ENCODE measurements around the gene ETFB. TPM values are rescaled to one million over a fixed set of nuclear protein-coding genes. Genes with fewer than 3 reads are reported as not detected.

ETFB gene
- total RNA-seq, 1 donor from 2014 or later: 530 TPM

DNA sequence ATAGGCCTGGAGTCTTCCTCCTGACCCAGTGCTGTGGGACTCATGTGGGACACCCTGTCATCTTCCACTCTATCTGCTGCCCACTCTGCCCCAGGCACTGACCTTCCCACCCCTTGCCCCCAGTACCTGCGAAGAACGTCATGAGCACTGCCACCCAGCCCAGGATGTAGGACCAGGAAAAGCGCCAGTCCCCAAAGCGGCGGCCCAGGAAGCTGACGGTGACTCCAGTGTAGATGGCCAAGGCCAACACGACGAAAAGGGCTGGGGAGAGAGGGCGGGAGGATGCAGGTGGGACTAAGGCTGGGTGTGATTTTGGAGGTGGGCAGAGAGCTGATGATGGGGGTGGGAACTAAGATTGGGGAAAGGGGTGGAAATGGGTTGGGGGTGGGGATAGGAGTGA is 14.2 kb upstream of the ETFB start:
- intact Hi-C loops (cut with DNase I): no loop called here
- ATAC-seq (ENCODE audit: poor library complexity) (no peak), DNase-seq (no peak)

DNA sequence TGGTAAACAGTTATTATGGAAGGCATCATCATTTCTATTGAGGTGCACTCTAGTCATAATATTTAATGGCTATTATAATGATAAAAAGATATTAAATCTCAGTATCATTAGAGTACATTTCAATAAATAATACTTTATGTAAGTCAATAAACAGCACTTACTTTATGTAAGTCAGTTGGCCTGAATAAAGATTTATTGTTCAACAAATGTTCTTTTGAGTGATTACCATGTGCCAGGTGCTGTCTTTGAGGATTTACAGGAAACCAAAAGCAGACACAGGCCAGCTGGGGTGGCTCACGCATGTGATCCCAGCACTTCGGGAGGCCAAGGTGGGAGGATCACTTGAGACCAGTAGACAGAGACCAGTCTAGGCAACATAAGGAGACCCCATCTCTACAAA is 11.2 kb upstream of the ETFB start:
- ATAC-seq (ENCODE audit: poor library complexity) (no peak), DNase-seq (no peak)
- intact Hi-C loops (cut with DNase I): no loop called here

DNA sequence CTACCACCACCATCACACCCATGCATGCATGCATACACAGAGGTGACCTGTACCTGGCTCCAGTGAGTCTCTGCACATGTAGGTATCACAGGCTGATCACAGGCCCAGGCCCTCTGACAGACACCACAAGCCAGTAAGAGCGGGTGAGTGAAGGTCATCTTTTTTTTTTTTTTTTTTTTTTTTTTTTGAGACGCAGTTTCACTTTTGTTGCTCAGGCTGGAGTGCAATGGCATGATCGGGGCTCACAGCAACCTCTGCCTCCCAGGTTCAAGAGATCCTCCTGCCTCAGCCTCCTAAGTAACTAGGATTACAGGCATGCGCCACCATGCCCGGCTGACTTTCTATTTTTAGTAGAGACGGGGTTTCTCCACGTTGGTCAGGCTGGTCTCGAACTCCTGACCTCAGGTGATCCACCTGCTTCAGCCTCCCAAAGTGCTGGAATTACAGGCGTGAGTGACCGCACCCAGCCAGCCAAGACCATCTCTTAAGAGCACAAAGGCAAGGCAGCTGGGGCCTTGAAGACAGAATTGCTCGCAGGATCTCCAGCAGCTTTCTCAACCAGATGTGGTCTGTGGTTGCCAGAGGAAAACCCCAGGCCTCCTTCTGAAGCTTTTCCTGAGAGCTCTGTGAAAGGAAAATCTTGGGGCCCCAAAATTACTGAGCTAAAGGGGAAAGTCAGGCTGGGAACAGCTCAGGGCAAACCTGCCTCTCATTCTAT is 9.5 kb upstream of the ETFB start:
- DNase-seq (peak; percentile 8), ATAC-seq (ENCODE audit: poor library complexity) (no peak)
- intact Hi-C loops (cut with DNase I): no loop called here

DNA sequence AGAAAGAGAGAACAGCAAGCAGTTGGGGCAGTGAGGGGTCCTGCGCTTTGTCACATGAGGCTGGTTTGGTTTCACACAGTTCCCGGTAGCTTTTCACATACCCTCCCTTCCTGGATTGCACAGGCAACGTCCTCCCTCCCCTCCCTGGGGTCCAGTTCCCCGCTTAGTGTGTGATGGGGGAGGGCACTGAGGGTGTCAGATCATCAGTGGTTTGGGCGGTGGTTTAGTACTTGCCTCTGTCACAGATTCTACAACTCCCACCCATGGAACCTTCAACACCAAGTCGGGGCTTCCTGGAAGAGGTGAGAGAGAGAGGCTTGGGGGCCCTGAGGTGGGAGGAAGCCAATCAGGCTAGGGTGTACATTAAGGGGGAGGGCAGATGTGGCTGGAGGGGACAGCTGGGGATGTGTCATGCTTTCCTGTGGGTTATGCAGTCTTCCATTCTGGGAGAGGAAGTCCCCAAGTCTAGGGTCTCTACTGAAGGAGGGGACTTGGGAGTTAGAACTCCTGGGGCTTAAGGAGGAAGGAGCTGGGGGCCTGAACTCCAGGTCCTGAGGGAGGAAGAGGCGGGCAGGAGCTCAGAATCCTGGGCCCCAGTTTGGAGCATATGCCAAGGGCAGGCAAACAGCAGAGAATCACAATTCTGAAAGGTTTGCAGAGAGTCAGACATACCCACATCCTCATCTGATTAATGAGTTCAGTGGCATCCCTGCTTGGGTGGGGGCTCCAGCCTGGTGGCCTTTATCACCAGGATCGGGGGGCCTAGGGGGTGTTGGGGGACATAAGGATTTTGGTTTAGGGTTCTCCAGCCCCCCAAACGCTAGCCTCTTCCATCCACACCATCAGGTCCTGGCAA is 6.7 kb upstream of the ETFB start, which contains the start of gene NKG7:
Gene NKG7 (minus strand): TSS at position 6 of the 856 bp plus-strand sequence. CDS start 119 bp downstream, outside the sequence.
- intact Hi-C loops (cut with DNase I): no loop called here
- DNase-seq: peak; percentile 31
- no peak for ATAC-seq (ENCODE audit: poor library complexity)

DNA sequence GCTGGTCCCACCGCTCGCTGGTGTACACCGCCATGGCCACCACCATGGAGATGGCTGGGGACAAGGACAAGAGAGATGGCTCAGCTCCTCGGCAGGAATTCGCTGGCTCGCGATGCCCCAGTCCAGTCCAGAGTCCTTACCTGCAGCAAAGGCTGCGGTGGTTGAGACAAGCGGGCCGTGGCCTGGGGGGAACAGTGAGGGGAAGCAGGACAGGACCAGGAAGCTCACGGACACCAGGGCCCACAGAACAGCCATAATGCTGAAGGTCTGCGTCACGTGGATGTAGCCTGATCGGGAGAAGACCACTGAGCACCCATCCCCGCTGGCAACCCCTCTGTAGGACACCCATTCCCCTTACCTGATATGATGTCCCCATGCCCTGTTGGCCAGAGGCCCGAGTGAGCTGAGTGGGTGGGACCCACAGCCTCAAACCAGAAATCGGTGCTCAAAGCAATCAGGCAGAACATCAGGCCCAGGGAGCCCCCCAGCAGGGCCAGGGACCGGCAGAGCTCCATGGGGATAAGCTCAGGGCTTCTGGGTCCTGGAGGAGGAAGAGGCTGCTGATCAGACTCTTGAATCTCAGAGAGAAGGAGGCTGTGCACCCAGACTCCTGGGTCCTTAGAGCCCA is 5.9 kb upstream of the ETFB start:
- peak; percentile 33 for DNase-seq

DNA sequence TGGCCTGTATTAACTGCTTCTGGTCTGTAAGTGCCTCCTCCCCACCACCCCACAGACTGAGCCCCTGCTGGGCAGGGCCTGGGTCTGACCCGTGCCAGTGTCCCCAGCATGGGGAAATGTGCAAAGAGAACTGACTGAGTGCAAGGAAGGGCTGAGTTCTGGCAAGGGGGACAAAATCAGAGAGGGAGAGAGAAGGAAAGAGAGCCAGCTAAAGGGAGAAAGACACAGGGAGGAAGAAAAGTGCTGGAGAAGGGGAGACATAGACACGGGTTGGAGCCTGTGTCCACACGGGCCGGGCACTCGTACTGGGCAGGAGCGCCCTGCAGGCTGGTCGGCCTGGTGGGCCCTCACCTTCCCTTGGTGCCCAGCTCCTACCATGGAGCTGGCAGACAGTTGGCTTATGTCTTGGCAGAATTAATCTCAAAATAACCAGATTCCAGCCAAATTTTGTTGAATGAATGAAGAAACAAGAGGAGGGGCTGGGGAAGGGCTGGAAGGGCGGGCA is 5.0 kb upstream of the ETFB start:
- ATAC-seq (ENCODE audit: poor library complexity) (no peak), DNase-seq (peak; percentile 11)
- intact Hi-C loops (cut with DNase I): no loop called here

More for the DNA sequence above, 5.9 kb upstream of the ETFB start:
- ATAC-seq (ENCODE audit: poor library complexity): no peak
- intact Hi-C loops (cut with DNase I): no loop called here

DNA sequence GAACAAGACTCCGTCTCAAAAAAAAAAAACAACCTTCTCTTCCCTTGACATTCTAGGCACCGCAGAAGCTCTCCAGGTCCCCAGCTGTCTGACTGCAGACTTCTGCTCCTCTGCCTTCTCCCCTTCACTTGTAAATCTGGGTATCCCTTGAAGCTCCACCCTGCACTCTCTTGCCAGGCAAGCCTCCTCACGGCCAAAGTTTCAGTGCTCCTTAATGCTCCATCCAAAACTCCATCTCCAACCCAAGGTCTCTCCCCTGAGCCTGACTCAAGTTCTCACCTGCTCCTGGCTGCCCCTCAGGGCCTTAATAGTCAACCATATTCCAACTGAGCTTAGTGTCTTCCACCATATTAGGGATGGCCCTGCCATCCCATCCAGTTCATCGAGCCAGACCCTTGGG is 4.0 kb upstream of the ETFB start:
- intact Hi-C loops (cut with DNase I): no loop called here
- DNase-seq (peak; percentile 9), ATAC-seq (ENCODE audit: poor library complexity) (no peak)

DNA sequence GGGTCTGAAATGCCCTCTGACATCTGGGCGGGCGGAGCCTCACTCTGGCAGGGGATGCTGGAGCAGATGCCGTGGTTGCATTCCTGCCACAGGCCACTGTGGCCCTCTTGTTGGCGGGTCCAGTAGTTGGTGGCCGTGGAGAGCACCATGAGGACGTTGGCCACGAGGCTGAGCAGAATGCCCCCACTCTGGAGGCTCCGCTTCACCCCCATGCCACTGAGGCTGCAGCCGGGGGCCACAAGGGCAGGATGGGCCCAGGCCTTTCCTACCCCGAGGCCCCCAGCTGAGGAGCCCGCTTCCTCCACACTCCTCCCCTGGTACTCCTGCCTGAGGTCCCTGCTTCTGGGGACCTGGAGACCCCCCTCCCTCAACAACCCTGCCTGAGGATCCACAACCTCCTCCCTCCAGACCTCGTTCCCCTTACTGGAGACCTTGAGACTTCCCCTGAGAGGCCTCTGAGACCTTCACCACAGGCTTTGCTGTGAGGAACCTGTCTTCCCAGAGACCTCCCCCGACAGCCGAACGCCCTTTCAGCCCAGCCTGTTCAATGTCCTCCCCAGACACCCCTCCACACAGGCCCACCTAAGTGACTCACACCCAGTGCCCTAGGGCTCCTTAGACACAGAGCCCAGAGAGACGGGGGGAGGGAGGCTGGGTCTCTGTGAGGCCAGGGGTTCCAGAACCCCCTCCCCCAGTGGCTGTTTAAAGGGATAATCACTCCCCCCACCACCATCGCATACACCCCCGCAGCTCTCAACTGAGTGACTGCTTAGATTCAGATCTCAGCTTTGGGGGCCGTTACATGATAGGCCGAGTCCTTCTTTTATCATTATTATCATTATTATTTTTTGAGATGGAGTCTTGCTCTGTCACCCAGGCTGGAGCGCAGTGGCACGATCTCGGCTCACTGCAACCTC is 2.4 kb upstream of the ETFB start, which contains the start of gene CLDND2:
Gene CLDND2 (minus strand): TSS at position 638 of the 917 bp plus-strand sequence. CDS start 426 bp downstream, at position 212.
- ATAC-seq (ENCODE audit: poor library complexity) (no peak), DNase-seq (peak; percentile 36)
- intact Hi-C loops (cut with DNase I): no loop called here

DNA sequence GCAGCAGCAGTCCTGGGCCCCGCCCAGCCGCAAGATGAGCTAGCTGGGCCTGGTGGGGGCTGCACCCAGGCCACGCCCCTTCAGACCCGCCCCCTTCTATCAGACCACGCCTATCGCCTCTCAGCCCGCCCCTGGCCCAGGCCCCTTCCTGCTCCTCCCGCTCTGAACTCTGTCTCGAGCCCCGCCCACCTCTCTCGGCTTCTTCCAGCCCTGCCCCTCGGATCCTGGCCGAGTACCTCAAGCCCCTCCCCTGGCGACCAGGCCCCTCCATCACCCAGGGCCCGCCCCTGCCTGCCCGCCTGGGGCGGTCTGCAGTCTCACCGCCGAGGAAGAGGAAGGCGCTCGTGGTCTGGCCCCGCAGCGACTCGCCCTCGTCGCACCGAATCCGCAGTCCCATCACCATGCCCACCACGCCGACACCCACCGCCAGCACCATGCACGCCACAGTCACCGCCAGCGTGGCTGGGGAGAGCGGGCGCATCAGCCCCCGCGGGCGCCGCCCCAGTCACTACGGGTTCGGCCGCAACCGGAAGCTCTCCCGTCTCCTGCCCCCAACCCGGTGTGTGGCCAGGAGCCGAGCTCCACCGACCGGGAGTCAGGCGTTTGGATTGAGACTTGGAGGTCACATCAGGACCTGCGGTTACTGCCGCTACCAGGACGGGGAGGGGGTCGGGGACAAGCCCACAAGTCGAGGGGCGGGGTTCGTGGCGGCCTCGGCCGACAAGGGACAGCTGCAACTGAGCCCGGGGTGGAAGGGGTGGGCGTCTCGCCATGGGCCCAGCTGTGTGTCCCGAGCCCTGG is 1.6 kb upstream of the ETFB start:
- DNase-seq (peak; percentile 100), ATAC-seq (ENCODE audit: poor library complexity) (peak; percentile 88)
- intact Hi-C loops (cut with DNase I): no loop called here

DNA sequence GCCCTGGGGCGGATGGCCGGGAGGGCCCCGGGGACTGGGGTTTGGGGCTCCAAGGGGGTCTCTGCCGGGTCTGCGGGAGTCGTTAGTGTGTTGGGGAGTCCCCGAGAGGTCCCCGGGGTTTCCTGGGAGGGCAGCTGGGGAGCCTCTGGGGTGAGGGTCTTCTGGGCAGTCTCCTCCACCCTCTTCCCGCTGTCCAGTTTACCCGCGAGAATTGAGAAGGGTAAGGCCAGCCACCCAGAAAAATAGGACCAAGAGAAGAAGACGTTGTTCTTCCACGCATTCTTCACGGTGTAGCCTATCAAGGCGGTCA is 1.0 kb upstream of the ETFB start:
- intact Hi-C loops (cut with DNase I): no loop called here
- DNase-seq (no peak), ATAC-seq (ENCODE audit: poor library complexity) (no peak)

DNA sequence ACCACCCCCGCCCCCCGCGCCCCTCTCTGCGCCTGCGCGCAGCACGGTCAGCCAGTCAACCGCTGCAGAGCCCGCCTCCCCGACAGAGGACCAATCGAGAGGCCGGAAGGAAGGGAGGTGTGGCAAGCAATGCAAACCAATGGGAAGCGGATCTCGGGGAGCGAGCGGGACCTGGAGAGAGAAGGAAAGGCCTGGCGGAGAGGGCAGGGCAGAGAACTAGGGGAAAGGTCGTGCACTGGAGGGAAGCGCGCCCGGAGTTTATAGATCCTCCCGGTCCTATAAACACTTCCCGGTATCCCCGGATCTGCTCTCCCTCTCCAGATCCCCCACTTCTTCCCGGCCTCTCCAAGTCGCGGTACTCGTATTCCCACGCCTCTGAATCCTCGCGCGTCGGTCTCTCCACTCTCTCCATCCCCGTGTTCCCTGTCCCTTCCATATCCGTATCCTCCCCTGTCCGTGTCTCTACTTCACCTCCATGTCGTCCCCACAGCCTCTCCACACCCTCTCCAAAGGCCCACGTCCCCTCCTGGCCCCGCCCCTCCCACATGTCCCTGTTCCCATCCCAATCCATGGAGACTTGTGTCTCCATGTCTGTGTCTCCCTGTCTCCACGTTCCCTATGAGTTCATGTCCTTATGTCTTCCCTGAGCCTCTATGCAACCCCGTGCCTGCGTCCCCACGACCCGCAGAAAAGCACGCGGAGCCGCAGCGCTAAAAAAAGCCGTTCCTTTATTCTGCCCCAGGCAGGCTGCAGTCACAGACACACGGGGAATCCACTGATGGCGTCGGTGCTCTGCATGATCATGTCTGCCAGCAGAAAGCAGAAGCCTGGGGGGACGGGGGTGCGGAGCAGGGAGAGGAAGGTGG is 434 bp upstream of the ETFB start:
- intact Hi-C loops (cut with DNase I): no loop called here
- DNase-seq (peak; percentile 99), ATAC-seq (ENCODE audit: poor library complexity) (peak; percentile 79)

DNA sequence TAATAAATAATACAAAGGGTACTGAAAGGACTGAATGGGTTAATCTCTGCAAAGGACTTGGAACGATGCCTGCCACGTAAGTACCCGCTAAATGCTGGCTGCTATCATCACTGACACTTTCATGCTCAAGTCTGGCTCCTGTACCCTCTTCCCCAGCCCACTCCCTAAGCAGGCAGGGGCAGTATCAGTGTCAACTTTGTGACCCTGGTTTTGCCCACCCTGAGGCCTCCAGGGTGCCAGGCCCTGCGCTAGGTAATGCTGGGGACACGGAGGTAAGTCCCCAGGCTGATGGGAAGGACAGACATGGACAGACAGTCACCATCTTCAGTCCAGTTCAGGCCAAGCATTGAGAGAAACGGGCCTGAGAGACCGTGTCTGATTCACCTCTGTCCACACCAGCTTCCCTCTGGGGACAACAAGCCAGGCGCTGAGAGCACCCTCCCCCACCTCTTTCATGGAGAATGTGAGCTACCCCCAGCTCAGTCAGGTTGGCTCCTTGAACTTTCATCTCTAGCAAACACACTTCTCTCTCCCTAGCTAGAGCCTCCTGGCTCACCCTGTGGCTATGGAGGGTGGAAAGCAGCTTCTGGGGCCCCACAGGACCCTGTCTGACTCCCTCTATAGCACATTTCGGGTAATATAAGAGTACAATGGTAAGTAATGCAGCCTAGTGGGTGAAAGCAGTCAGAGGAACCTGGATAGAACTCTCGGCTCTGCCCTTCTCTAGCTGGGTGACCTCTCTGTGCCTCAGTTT is 800 bp downstream of the ETFB start:
- intact Hi-C loops (cut with DNase I): no loop called here
- ATAC-seq (ENCODE audit: poor library complexity) (no peak), DNase-seq (peak; percentile 49)

DNA sequence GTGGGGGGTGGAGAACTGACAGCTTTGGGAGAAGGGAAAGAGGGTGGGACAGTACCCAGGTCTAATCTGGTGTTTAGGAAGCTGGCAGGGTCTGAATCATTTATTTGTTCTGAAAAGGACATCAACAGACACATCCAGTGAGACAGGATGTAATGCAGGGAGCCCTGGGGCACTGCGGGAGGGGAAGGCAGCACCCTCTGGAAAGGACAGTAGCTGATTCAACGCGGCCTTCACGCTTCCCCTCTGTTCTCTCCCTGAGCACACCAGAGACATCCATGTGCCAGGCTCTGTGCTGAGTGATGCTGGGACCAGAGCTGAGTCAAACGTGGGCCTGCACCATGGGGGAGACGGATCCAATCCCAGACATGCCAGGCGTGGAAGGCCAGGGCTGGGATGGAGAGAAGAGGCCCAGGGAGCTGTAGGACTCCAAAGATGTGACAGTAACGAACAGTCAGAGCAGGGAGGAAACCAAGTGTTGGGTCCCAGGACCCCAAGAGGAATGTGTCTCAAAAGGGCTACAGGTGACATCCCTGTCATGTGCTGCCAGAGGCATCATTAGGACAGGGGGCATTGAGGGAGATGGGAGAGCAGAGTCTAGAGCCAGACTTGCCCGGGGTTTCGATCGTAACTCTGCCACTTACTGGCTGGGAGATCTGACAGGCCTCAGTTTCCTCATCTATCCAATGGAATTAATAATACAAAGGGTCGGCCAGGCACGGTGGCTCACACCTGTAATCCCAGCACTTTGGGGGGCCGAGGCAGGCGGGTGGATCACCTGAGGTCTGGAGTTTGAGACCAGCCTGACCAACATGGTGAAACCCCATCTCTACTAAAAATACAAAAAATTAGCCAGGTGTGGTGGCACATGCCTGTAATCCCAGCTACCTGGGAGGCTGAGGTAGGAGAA is 1.7 kb downstream of the ETFB start:
- ATAC-seq (ENCODE audit: poor library complexity) (no peak), DNase-seq (peak; percentile 36)
- intact Hi-C loops (cut with DNase I): no loop called here

DNA sequence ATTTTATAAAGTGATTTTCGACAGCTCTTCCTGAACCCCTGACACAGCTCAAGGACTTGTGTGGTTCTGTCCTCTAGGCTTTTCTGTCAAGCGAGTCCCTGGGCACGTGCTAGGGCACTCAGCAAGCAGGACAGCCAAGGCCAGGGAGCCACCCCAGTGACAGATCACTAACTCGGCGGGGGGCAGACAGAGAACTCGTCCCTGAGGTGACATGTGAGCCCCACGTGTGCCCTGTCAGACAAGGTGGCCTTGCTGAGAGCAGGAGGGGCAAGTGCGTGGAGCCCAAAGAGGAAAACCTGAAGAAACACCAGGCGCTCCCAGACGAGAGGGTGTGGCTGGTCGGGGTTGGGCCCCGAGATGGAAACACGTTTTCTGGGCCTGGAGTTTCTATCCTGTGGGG is 4.9 kb downstream of the ETFB start:
- DNase-seq: peak; percentile 33
- ATAC-seq (ENCODE audit: poor library complexity): no peak
- intact Hi-C loops (cut with DNase I): no loop called here

DNA sequence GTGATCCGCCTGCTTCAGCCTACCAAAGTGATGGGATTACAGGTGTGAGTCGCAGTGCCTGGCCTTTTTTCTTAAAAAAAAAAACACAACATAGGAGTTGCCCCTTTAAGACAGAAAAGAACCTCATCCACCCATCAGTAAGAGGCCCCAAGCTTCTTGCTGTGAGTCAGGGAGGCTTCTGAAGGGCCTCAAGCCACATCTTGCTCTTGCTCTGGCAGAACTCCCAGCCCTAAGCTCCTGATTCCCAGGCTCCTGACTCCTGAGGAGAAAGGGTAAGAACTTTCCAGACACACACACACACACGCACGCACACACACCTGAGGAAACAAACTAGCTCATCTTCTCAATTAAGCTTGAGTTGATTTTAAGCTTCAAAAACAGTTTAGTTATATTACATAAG is 6.9 kb downstream of the ETFB start:
- intact Hi-C loops (cut with DNase I): no loop called here
- ATAC-seq (ENCODE audit: poor library complexity): no peak
- DNase-seq: no peak
